Fibroblast of mammary gland (primary cell): Measurements from ENCODE around the gene TARS2.

Experiments used
- DNase-seq: peaks from one replicate; pipeline ENCODE4 v3.0.0-alpha.2; 2010; ENCODE audit warnings: low read depth
- H3K4me3 ChIP-seq: 2 replicates; pipeline ENCODE4 v1.5.1; 2011; ENCODE audit warnings: low read depth, mild to moderate bottlenecking, low read length, moderate library complexity; ENCODE audit not compliant: control insufficient read depth
- TF ChIP-seq, protein P1 (sequence below): conservative IDR thresholded peaks from 2 replicates; pipeline ENCODE4 v1.5.1; 2011; ENCODE audit warnings: low read depth, low read length, inconsistent platforms; ENCODE audit not compliant: control insufficient read depth, insufficient read depth

Gene TARS2

DNA sequence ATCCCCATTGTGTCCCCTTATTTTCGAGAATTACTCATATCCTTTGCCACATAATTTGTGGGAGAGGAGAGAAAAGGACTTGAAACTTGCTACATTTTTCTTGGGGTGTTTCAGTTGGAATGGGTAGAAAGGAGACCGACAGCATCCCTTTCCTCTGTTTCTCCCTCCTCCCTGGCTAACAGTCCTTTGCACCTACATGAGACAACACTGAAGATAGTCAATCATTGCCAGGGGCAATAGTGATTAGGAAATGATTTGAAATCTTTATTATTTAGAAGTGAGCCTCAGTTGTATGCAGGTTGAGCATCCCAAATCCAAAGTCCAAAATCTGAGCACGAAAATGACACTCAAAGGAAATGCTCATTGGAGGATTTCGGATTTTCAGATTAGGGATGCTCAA, 7.8 kb upstream of the TARS2 start:
- DNase-seq: no peak
- no peak overlapping the region for H3K4me3 ChIP-seq
- TF ChIP-seq, protein P1, sequence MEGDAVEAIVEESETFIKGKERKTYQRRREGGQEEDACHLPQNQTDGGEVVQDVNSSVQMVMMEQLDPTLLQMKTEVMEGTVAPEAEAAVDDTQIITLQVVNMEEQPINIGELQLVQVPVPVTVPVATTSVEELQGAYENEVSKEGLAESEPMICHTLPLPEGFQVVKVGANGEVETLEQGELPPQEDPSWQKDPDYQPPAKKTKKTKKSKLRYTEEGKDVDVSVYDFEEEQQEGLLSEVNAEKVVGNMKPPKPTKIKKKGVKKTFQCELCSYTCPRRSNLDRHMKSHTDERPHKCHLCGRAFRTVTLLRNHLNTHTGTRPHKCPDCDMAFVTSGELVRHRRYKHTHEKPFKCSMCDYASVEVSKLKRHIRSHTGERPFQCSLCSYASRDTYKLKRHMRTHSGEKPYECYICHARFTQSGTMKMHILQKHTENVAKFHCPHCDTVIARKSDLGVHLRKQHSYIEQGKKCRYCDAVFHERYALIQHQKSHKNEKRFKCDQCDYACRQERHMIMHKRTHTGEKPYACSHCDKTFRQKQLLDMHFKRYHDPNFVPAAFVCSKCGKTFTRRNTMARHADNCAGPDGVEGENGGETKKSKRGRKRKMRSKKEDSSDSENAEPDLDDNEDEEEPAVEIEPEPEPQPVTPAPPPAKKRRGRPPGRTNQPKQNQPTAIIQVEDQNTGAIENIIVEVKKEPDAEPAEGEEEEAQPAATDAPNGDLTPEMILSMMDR: no peak

DNA sequence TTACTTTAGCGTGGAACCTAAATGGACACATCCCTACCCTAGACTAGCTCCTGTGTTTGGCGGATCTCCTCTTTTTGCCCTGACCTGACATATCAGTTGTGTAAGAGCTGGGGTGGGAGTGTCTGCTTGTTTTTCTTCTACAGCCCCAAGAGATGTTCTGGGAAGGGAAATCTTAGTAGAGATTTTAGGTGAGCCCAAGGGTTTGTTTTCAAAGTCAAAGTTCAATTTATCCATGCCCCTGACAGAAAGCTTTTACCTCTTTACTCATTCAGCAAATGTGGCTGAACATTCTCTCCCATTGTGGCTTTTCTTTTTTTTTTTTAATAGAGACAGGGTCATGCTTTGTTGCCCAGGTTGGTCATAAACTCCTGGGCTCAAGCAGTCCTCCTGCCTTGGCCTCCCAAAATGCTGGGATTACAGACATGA, 7.3 kb upstream of the TARS2 start:
- no peak for DNase-seq
- TF ChIP-seq, protein P1: no peak
- H3K4me3 ChIP-seq: no peak overlapping the region

DNA sequence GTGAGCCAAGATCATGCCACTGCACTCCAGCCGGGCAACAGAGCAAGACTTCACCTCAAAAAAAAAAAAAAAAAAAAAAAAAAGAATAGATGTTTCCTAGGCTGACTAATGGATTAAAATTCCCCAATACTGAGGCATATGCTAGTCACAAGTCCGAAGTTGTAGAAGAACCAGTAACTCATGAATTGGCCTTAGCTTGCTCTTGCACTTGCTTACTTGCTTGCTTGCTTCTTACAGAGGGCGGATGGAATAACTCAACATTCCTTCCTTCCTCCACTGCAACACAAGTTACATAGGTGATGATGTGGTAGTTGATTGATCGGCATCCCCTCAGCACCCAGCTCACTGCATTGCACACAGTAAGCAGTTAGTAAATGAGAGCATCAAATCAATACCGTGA, 2.8 kb upstream of the TARS2 start:
- peak; percentile 63 for DNase-seq
- H3K4me3 ChIP-seq: no peak overlapping the region
- TF ChIP-seq, protein P1: no peak

DNA sequence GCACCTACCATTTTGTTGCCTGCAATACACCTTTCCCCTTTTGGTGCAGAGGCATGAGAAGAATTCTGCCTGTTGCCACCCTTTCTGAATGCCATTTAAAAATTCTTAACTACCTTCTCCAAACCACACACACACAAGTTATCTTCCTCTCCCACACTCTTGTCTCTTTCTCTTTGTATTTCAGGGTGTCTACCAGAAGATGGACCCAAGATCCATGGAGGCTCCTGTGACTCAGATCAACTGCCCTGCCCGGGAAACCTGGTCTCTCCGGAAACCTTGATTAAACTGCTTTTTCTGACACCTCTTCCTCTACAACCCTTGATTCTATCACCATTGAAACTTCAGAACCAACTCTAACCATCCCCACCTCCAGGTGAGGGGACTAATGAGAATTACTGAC, 2.4 kb upstream of the TARS2 start:
- TF ChIP-seq, protein P1: peak; percentile 47
- H3K4me3 ChIP-seq: no peak overlapping the region
- DNase-seq: peak; percentile 61

DNA sequence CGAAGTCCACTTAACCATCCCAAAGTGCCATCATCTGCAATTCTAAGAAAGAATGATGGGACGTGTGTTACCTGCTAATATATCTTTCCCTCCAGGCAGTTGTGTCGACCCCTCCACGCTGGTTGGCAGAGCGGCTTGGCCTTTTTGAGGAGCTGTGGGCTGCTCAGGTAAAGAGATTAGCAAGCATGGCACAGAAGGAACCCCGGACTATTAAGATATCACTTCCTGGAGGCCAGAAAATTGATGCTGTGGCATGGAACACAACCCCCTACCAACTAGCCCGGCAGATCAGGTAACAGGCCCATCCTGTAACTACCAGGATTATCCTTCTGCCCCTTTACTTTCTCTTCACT, 520 bp downstream of the TARS2 start:
- TF ChIP-seq, protein P1: no peak
- peak overlapping the region; percentile 96 for H3K4me3 ChIP-seq
- DNase-seq: no peak

DNA sequence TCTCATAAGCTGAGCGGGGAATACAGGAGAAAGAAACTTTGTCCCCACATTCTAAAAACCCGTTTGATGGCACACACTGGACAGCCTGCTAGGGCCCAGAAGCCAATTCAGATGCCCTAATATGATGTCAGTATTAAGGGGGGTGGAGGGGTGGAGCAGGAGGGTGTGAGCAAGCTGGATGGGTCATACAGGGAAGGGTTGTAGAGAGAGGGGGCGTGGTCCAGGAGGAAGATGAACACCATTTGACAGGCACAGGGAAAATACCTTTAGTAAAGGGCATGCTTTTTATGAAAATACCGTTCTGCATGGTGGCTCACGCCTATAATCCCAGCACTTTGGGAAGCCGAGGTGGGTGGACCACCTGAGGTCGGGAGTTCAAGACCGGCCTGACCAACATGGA, 6.0 kb downstream of the TARS2 start:
- no peak for DNase-seq
- H3K4me3 ChIP-seq: no peak overlapping the region
- TF ChIP-seq, protein P1: no peak

DNA sequence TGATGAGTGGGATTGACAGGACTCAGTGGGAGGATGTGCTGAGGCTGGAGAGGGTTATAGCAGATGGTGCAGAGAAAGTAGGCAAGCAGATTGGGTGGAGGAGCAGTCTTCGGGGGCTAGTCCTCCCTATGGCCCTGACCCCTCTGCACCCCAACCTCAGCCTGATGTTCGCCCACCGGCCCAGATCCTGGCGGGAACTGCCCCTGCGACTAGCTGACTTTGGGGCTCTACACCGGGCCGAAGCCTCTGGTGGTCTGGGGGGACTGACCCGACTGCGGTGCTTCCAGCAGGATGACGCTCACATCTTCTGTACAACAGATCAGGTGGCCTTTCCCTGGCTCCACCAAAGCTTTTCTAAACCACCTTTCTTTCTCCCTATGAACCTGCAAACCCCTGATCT, 11.1 kb downstream of the TARS2 start:
- no peak for DNase-seq
- H3K4me3 ChIP-seq: no peak overlapping the region
- TF ChIP-seq, protein P1: no peak
